ENCODE results near the gene CGRRF1.

DNA sequence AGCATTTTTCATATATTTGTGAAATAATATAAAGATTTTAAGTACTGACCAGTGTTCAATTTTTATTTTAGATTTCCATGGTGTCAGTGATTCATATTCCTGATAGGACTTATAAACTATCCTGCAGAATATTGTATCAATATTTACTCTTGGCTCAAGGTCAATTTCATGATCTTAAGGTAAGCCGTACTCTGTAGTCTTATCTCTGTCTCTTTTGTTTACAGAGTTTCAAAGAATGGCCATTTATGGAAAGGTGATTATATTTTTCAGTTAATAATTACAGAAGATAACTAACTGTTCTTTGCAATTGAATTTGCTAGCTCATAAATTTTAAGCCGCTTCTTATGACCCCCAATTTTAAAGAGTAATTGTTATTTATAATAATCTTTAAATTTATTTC lies 27.9 kb downstream of the CGRRF1 start:
- TF ChIP-seq YY1 (IDR thresholded peaks at IDR 0.05; ENCODE audit: insufficient read depth, insufficient read length), result no peak
- no peak for TF ChIP-seq ZNF274 (IDR thresholded peaks at IDR 0.05; ENCODE audit: low read depth, low read length)

All from NT2/D1 (cell line).